GM11168 (cell line): ENCODE results near the gene ZC3H14.

Experiments used
- in situ Hi-C: fragments of 300-500 bp; cut with MboI; formaldehyde crosslinking; loops from one replicate; pipeline ENCODE4 v1.12.0; 2022; ENCODE audit warnings: low sequenced_read_pairs; ENCODE audit not compliant: unreplicated experiment

ZC3H14 gene

GRCh38 chr14:88604212-88604611, 41.4 kb downstream of the ZC3H14 start:
- in situ Hi-C loops: no loop called here

- in situ Hi-C loops: no loop called here
These were observed 42.8 kb downstream of the ZC3H14 start for GRCh38 chr14:88605594-88605993.

- in situ Hi-C loops: no loop called here
These were observed 45.0 kb downstream of the ZC3H14 start for GRCh38 chr14:88607829-88608228.

- in situ Hi-C loops: no loop called here
These were observed 49.0 kb downstream of the ZC3H14 start for GRCh38 chr14:88611878-88612277.

GRCh38 chr14:88612981-88613380, 50.1 kb downstream of the ZC3H14 start:
- in situ Hi-C loops: no loop called here

- in situ Hi-C loops: no loop called here
These were observed 50.7 kb downstream of the ZC3H14 start for GRCh38 chr14:88613552-88614010.

GRCh38 chr14:88614218-88614907, 51.5 kb downstream of the ZC3H14 start:
- in situ Hi-C loops: no loop called here

- in situ Hi-C loops: no loop called here
These were observed 53.9 kb downstream of the ZC3H14 start for GRCh38 chr14:88616697-88617096.

- in situ Hi-C loops: no loop called here
These were observed 54.6 kb downstream of the ZC3H14 start for GRCh38 chr14:88617479-88617878.

GRCh38 chr14:88618476-88618875, 55.6 kb downstream of the ZC3H14 start:
- in situ Hi-C loops: no loop called here

- in situ Hi-C loops: no loop called here
These were observed 58.3 kb downstream of the ZC3H14 start for GRCh38 chr14:88621100-88621499.

GRCh38 chr14:88625671-88626070, 62.8 kb downstream of the ZC3H14 start:
- in situ Hi-C loops: no loop called here

GRCh38 chr14:88628033-88628432, 65.2 kb downstream of the ZC3H14 start:
- in situ Hi-C loops: no loop called here

- in situ Hi-C loops: no loop called here
These were observed 65.6 kb downstream of the ZC3H14 start for GRCh38 chr14:88628462-88628861.

GRCh38 chr14:88630565-88630964, 67.7 kb downstream of the ZC3H14 start:
- in situ Hi-C loops: no loop called here

GRCh38 chr14:88631091-88631490, 68.3 kb downstream of the ZC3H14 start:
- in situ Hi-C loops: no loop called here

- in situ Hi-C loops: no loop called here
These were observed 69.7 kb downstream of the ZC3H14 start for GRCh38 chr14:88632512-88632911.

- in situ Hi-C loops: no loop called here
These were observed 76.4 kb downstream of the ZC3H14 start for GRCh38 chr14:88639221-88639620.

- in situ Hi-C loops: loop anchor here (25.0 kb wide), 1 partner anchor 202 kb away; no protein-coding TSS in a partner anchor
These were observed 97.2 kb downstream of the ZC3H14 start for GRCh38 chr14:88660056-88660455.

GRCh38 chr14:88667555-88668273, 104.9 kb downstream of the ZC3H14 start:
- in situ Hi-C loops: loop anchor here (25.0 kb wide), 1 partner anchor 195 kb away; no protein-coding TSS in a partner anchor

- in situ Hi-C loops: loop anchor here (25.0 kb wide), 1 partner anchor 194 kb away; no protein-coding TSS in a partner anchor
These were observed 105.7 kb downstream of the ZC3H14 start for GRCh38 chr14:88668448-88669116.
